ENCODE data around the gene KHDC4. TPM values are rescaled to one million over a fixed set of nuclear protein-coding genes. Genes with fewer than 3 reads are reported as not detected.

The KHDC4 gene
- total and polyA plus RNA-seq, 4 donors, result 15.4 to 63.1 (median 34.6) TPM

DNA sequence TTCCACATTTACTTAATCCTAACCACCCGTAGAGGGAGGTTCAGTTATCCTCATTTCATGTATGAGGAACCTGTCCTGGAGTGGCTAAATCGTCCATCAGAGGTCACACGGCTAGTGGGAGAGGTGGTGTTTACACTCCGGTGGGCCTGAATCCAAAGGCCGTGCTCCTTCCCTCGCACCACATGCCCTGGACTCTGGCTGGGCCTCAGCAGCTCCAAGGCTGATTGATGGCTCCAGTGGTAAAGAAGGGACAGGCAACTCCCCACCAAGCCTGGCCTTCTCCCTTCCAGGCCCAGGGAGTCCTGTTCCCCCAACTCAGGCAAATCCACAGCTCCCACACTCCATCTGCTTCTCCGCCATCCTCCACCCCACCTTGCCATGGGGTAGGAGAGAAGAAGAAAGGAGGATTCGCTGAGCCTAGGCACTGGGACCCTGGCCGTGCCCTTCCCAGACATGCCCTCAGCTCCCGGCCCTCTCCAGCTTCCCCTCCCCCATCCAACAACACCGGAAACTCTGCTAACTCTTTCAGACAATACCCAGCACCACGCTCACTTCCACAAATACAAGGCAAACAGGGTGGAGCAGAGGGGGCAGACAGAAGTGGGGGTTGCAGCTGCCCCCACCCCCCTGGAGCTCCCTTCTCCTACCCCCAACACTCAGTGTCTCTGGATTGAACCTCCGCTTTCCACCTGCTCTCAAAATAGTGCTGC, 33.3 kb upstream of the KHDC4 start:
- Histone ChIP-seq H3K36me3 (ENCODE audit: control insufficient read depth in 4 of 4, insufficient read depth in 4 of 4, low read length in 4 of 4) (peaks cover 2 to 54% (median 29%) of the 10 kb centered on the region in 4 donors), H3K4me3 (no peak overlapping the region), H3K27me3 (ENCODE audit: control insufficient read depth in 3 of 3, insufficient read depth in 3 of 3, low read length in 2 of 3) (no peaks in the 10 kb centered on the region), H3K27ac (ENCODE audit: low read depth in 1 of 2, low read length in 1 of 2) (peak overlapping the region; percentile 46 to 85), H3K4me1 (ENCODE audit: control insufficient read depth in 5 of 5, insufficient read depth in 5 of 5, low read length in 5 of 5) (peaks cover 13 to 57% (median 35%) of the 10 kb centered on the region in 5 donors), H3K9me3 (ENCODE audit: control insufficient read depth in 4 of 4, insufficient read depth in 3 of 4, low read length in 3 of 4) (no peaks in the 10 kb centered on the region), H3K9ac (ENCODE audit: insufficient read depth in 1 of 2, low read length in 2 of 2) (peak overlapping the region in 1 of 2 donors; percentile 44)
- DNase-seq (peak in 2 of 3 donors; percentile 46 to 63), ATAC-seq (ENCODE audit: insufficient read depth, low FRiP score) (no peak)
- no peak for TF ChIP-seq CTCF (IDR thresholded peaks at IDR 0.05; ENCODE audit: control extremely low read depth, extremely low read depth)
- WGBS, 2 donors, result 10 to 26% methylated on average over 12 to 13 of the region's 13 CpGs

DNA sequence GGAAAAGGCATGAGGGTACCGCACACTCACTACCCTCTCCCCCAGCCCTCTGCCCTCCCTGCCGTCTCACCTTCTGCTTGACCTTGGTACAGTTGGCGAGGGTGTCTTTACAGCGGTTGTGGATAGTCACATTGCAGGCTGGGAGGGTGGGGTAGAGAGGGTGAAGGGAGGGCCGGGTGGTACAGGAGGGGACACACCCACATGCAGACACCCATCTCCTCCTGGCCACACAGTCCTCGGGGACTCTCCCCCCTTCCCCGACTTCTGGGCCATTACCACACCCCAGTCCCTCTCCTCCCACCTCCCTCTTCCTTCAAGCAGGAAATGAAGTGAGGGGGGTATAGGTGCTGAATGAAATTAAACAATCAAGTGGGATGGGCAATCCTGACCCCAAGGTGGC, 32.5 kb upstream of the KHDC4 start:
- peaks cover 13 to 50% (median 35%) of the 10 kb centered on the region in 5 donors for H3K4me1 ChIP-seq (ENCODE audit: control insufficient read depth in 5 of 5, insufficient read depth in 5 of 5, low read length in 5 of 5)
- no peaks in the 10 kb centered on the region for H3K27me3 ChIP-seq (ENCODE audit: control insufficient read depth in 3 of 3, insufficient read depth in 3 of 3, low read length in 2 of 3)
- TF ChIP-seq CTCF (IDR thresholded peaks at IDR 0.05; ENCODE audit: control extremely low read depth, extremely low read depth), result no peak
- ATAC-seq (ENCODE audit: insufficient read depth, low FRiP score) (no peak), DNase-seq (no peak)
- no peaks in the 10 kb centered on the region for H3K9me3 ChIP-seq (ENCODE audit: control insufficient read depth in 4 of 4, insufficient read depth in 3 of 4, low read length in 3 of 4)
- H3K36me3 ChIP-seq (ENCODE audit: control insufficient read depth in 4 of 4, insufficient read depth in 4 of 4, low read length in 4 of 4), result peaks cover 2 to 58% (median 34%) of the 10 kb centered on the region in 4 donors
- 39 to 44% methylated on average over 7 of the region's 7 CpGs for WGBS, 2 donors
- H3K27ac ChIP-seq (ENCODE audit: low read depth in 1 of 2, low read length in 1 of 2), result peak overlapping the region; percentile 46 to 85
- no peak overlapping the region for H3K9ac ChIP-seq (ENCODE audit: insufficient read depth in 1 of 2, low read length in 2 of 2)
- no peak overlapping the region for H3K4me3 ChIP-seq

DNA sequence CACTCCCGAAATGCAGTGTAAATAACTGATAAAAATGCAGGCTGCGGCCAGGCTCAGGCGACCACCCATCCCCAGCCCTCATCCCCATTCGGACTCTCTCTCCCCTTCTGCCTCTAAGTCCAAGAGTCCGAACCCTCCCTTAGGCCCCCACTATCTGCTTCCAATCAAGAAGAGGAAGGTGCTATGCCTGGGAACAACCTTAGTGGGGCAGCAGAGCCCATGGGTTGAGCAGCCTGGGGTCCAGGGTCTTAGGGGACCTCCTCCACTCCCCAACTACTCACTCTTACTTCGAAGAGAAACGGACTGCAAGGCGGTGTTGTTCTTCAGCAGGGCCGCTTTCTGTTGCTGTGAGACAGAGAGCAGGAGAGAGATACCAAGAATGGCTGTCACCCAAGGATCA, 31.9 kb upstream of the KHDC4 start:
- WGBS, 2 donors, result 72 to 76% methylated on average over 9 of the region's 9 CpGs
- no peak overlapping the region for H3K4me3 ChIP-seq
- H3K27ac ChIP-seq (ENCODE audit: low read depth in 1 of 2, low read length in 1 of 2), result peak overlapping the region; percentile 22 to 85
- H3K9ac ChIP-seq (ENCODE audit: insufficient read depth in 1 of 2, low read length in 2 of 2), result no peak overlapping the region
- no peaks in the 10 kb centered on the region for H3K27me3 ChIP-seq (ENCODE audit: control insufficient read depth in 3 of 3, insufficient read depth in 3 of 3, low read length in 2 of 3)
- no peak for ATAC-seq (ENCODE audit: insufficient read depth, low FRiP score)
- no peak for DNase-seq
- peaks cover 2 to 62% (median 36%) of the 10 kb centered on the region in 4 donors for H3K36me3 ChIP-seq (ENCODE audit: control insufficient read depth in 4 of 4, insufficient read depth in 4 of 4, low read length in 4 of 4)
- no peak for TF ChIP-seq CTCF (IDR thresholded peaks at IDR 0.05; ENCODE audit: control extremely low read depth, extremely low read depth)
- no peaks in the 10 kb centered on the region for H3K9me3 ChIP-seq (ENCODE audit: control insufficient read depth in 4 of 4, insufficient read depth in 3 of 4, low read length in 3 of 4)
- peaks cover 15 to 45% (median 33%) of the 10 kb centered on the region in 5 donors for H3K4me1 ChIP-seq (ENCODE audit: control insufficient read depth in 5 of 5, insufficient read depth in 5 of 5, low read length in 5 of 5)

Measured in lung (tissue), 12 donors.